ENCODE data around the gene TBL1X. TPM values are rescaled to one million over a fixed set of nuclear protein-coding genes. Genes with fewer than 3 reads are reported as not detected.

The TBL1X gene
- total and polyA plus RNA-seq, 10 of the 15 experiments (the other 5 are each of a cell fraction or from before 2014, with no cell fraction given): 4.4 to 26.3 (median 10.6) TPM

DNA sequence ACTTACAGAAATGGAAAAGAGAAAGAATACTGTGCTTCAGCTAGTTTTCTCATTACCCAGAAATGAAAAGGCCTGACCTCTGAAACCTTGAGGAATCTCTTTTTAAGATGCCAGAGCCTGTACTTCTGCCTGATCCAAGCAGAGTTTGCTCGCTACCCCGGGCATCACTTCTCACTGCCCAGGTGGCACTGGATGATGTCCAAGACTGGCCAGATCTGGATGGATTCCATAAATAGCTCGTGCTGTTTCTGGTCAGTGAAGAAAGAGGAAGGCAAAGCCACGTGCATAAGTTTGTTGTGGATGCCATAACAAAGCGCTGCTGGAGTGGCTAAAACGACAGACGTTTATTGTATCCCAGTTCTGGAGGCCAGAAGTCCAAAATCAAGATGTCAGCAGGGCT, 133.5 kb downstream of the TBL1X start:
- no peak for FAIRE-seq
- 50% methylated on average over 7 of the region's 7 CpGs for WGBS (ENCODE audit: insufficient coverage, insufficient replicate concordance, low lambda C conversion rate, missing lambda C conversion rate)
- no peak overlapping the region for H3K4me3 ChIP-seq
- ChIA-PET RAD21 (ENCODE audit: unreplicated experiment) (no interaction called here), SMC1A (ENCODE audit: uncharacterized antibody, unreplicated experiment) (interaction anchor here (1.2 kb wide), 1 partner anchor 25 kb away, joined by 3 read pairs; no protein-coding TSS in a partner anchor), POLR2A (interaction anchor here (0.7 kb wide), 1 partner anchor 35 kb away, joined by 3 read pairs; no protein-coding TSS in a partner anchor), CTCF (no interaction called here)
- no peak overlapping the region for H3K4me2 ChIP-seq (ENCODE audit: control insufficient read depth, insufficient read depth)
- no peak for DNase-seq (ENCODE audit: low read depth, low spot score)
- in situ Hi-C loops (cut with MboI) (no loop called here), intact Hi-C loops (cut with micrococcal nuclease; ENCODE audit: unreplicated experiment) (no loop called here)
- no peaks in the 10 kb centered on the region for H3K79me2 ChIP-seq (ENCODE audit: control insufficient read depth, insufficient read depth, low read length)
- no peaks in the 10 kb centered on the region; the same call in 1 of the 2 replicates for H3K4me1 ChIP-seq (ENCODE audit: control insufficient read depth, insufficient read depth, low read length)
- ATAC-seq: no peak
- H2AFZ ChIP-seq (ENCODE audit: control insufficient read depth, low read depth, low read length): no peak overlapping the region
- no peaks in the 10 kb centered on the region for H4K20me1 ChIP-seq (ENCODE audit: control insufficient read depth, insufficient read depth)
- no peak overlapping the region for H3K9ac ChIP-seq (ENCODE audit: control insufficient read depth, insufficient read depth, low read length)
- no peaks in the 10 kb centered on the region; the same call in 2 of the 3 replicates for H3K9me3 ChIP-seq (replicated peaks; ENCODE audit: control insufficient read depth, insufficient read depth, low read length)
- no peak for TF ChIP-seq BRCA1 (IDR thresholded peaks at IDR 0.05; ENCODE audit: low read depth, low read length)
- TF ChIP-seq SIX5 (IDR thresholded peaks at IDR 0.05; ENCODE audit: low read depth, low read length, severe bottlenecking): no peak
- TF ChIP-seq, protein P1, sequence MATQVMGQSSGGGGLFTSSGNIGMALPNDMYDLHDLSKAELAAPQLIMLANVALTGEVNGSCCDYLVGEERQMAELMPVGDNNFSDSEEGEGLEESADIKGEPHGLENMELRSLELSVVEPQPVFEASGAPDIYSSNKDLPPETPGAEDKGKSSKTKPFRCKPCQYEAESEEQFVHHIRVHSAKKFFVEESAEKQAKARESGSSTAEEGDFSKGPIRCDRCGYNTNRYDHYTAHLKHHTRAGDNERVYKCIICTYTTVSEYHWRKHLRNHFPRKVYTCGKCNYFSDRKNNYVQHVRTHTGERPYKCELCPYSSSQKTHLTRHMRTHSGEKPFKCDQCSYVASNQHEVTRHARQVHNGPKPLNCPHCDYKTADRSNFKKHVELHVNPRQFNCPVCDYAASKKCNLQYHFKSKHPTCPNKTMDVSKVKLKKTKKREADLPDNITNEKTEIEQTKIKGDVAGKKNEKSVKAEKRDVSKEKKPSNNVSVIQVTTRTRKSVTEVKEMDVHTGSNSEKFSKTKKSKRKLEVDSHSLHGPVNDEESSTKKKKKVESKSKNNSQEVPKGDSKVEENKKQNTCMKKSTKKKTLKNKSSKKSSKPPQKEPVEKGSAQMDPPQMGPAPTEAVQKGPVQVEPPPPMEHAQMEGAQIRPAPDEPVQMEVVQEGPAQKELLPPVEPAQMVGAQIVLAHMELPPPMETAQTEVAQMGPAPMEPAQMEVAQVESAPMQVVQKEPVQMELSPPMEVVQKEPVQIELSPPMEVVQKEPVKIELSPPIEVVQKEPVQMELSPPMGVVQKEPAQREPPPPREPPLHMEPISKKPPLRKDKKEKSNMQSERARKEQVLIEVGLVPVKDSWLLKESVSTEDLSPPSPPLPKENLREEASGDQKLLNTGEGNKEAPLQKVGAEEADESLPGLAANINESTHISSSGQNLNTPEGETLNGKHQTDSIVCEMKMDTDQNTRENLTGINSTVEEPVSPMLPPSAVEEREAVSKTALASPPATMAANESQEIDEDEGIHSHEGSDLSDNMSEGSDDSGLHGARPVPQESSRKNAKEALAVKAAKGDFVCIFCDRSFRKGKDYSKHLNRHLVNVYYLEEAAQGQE (IDR thresholded peaks at IDR 0.05; ENCODE audit: low read depth, low read length): no peak
- TF ChIP-seq, protein P2, sequence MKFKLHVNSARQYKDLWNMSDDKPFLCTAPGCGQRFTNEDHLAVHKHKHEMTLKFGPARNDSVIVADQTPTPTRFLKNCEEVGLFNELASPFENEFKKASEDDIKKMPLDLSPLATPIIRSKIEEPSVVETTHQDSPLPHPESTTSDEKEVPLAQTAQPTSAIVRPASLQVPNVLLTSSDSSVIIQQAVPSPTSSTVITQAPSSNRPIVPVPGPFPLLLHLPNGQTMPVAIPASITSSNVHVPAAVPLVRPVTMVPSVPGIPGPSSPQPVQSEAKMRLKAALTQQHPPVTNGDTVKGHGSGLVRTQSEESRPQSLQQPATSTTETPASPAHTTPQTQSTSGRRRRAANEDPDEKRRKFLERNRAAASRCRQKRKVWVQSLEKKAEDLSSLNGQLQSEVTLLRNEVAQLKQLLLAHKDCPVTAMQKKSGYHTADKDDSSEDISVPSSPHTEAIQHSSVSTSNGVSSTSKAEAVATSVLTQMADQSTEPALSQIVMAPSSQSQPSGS (IDR thresholded peaks at IDR 0.05; ENCODE audit: low read length): no peak
- TF ChIP-seq HDGF (IDR thresholded peaks at IDR 0.05): no peak
- no peak for TF ChIP-seq STAT1 (conservative IDR thresholded peaks at IDR 0.05)
- TF ChIP-seq TARDBP (IDR thresholded peaks at IDR 0.05; ENCODE audit: borderline replicate concordance): no peak
- no peak for TF ChIP-seq NFYB (IDR thresholded peaks at IDR 0.05; ENCODE audit: insufficient read depth, low read depth, low read length)
- TF ChIP-seq, protein P3, sequence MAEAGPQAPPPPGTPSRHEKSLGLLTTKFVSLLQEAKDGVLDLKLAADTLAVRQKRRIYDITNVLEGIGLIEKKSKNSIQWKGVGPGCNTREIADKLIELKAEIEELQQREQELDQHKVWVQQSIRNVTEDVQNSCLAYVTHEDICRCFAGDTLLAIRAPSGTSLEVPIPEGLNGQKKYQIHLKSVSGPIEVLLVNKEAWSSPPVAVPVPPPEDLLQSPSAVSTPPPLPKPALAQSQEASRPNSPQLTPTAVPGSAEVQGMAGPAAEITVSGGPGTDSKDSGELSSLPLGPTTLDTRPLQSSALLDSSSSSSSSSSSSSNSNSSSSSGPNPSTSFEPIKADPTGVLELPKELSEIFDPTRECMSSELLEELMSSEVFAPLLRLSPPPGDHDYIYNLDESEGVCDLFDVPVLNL (IDR thresholded peaks at IDR 0.05; ENCODE audit: low read depth, low read length): no peak
- no peak for TF ChIP-seq IRF4 (IDR thresholded peaks at IDR 0.05; ENCODE audit: low read depth, low read length)
- no peak for TF ChIP-seq RFX5 (IDR thresholded peaks at IDR 0.05; ENCODE audit: low read depth, low read length)
- TF ChIP-seq ZNF384 (IDR thresholded peaks at IDR 0.05; ENCODE audit: borderline replicate concordance, low read depth, low read length): no peak
- no peak for TF ChIP-seq NRF1 (conservative IDR thresholded peaks at IDR 0.05; ENCODE audit: low read depth, low read length)
- TF ChIP-seq NFXL1 (IDR thresholded peaks at IDR 0.05; ENCODE audit: borderline replicate concordance): no peak
- no peak for TF ChIP-seq JUND (IDR thresholded peaks at IDR 0.05; ENCODE audit: low read depth, low read length)
- no peak overlapping the region for H3K27ac ChIP-seq (ENCODE audit: control insufficient read depth, insufficient read depth)
- no peaks in the 10 kb centered on the region for H3K27me3 ChIP-seq (replicated peaks in 1 of 2; ENCODE audit: control insufficient read depth in 2 of 2, insufficient read depth in 2 of 2, low read length in 1 of 2)
- H3K36me3 ChIP-seq (ENCODE audit: control insufficient read depth in 2 of 2, insufficient read depth in 2 of 2, low read length in 1 of 2): no peaks in the 10 kb centered on the region
- no TSS peak for BruUV-seq (replicated peaks)

All from GM12878 (cell line).